Occipital lobe (tissue), 2 donors: Measurements from ENCODE around the gene TP53I13. TPM values are rescaled to one million over a fixed set of nuclear protein-coding genes. Genes with fewer than 3 reads are reported as not detected.

Experiments used
- DNase-seq: peaks from one replicate; lab custom pipeline; 2025; lab: John Stamatoyannopoulos, UW
- total RNA-seq: library from RNA; depleted of rRNA; stranded (reverse); fragments of >200 nt; gene quantifications from one replicate; pipeline ENCODE4 v1.2.3, GENCODE V29; 2014

The TP53I13 gene
- total RNA-seq, 1 donor from 2014 or later: 6.9 TPM

DNA sequence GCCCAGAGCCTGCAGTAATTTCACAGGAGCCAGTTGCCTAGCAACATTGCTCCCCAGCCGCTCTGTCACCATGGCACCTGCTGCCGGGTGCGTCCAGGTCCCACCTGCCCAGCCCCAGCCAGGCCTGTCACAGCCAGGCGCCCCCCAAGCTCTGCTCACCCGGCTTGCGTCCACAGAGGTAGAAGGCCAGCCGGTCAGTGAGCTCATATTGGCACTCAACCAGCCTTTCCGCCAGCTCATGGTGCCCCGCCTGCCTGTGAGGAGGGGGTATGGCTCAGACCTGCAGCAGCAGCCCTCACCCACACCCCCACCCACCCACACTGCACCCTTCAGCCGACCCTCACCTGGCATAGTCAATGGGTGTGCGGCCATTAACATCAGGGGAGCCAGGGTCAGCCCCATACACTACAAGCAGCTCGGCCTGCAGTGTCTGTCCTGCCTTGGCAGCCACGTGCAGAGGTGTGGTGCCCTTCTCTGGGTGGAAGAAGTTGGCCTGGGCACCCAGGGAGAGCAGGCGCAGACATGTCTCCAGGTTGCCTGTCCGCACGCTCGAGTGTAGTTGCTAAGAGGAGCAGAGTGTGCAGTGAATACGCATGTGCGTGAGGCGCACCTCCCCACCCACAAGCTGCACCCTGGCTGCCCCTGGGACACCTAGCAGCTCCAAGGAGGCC, 13.2 kb downstream of the TP53I13 start:
- peak; percentile 43 for DNase-seq

GRCh38 chr17:29582254-29582765, 13.8 kb downstream of the TP53I13 start:
- DNase-seq: no peak

DNA sequence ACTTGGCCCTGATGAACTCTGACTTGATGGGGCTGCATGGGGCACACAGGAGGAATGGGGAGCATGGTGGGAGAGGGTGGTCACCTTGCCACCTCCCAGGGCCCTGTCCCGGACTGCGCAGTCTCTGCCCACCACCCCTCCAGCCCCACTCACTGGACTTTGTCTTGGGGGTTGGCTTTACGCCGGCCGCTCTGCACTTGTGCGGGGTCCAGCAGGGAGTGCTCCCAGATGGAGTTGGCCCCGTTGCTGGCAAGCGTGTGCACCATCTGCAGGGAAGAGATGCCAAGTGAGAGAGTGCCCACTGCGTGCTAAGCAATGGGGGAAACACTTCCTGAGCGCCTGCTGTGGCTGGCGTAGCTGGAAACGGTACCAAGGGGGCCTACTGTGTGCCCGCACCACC, 14.3 kb downstream of the TP53I13 start:
- DNase-seq: peak; percentile 57

DNA sequence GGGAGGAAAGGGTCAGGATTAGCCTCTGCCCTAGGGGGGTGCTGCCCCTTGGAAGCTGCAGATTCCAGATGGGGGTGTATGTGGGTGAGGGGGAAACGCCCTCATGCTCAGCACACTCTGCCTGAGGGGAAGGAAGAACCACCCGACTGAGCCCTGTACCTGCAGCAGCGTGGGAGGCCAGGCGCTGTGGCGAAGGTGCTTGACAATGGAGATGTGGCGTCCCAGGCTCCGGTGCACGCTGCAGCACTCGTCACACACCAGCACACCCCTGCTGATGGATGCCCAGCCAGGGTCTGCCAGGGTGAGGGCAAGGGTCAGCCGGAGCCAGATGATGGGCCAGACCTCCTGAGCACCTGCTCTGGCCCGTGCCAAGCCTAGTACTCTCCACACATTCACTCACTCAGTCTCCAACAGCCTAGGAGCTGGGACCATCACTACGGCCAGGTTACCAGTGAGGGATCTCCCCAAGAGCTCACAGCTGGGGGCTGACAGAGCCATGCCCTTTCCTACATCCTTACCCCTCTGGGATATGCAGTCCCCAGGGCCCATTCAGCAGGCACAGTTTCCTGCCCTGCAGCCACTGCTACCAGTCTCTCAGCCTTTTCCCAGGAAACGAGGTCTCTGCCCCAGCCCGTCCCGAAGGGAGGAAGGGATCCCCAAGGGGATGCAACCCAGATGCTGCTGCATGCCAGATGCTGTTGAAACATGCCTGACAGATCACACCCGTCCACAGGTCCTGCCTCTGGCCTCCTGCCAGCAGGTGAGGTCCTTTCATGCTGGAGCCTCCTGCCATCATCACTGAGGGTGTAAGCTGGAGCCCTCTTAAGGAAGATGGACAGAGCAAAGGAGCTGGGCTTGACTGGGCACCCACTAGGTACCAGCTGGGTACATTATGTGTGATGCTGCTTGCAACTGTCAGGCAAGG, 15.1 kb downstream of the TP53I13 start:
- no peak for DNase-seq

DNA sequence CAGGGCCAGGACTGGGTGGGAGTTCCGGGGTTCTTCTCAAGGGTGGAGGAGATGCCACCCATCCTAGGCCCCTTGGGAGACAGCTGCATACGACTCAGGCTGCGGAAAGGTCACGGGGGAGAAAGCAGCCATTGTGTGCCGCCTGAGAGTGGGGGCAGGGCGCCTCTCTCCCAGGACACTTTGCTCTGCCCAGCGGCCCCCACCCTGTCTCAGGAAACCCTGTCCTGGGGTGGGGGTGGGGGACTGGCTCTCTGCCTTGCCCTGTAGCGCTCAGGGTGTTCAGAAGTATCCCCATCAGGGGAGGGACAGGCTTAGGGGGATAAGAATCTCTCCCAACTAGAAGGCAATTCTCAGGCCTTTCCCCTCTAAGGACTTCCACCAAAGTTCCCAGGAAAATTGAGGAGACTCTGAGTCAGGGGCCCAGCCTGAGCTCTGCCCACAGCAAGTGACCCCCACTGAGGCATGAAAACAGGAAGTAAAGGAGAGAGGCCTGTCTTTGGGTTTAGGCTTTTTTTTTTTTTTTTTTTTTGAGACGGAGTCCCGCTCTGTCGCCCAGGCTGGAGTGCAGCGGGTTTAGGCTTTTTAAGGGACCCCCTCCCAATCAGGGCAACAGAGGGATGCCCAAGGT, 16.1 kb downstream of the TP53I13 start:
- peak; percentile 33 for DNase-seq

DNA sequence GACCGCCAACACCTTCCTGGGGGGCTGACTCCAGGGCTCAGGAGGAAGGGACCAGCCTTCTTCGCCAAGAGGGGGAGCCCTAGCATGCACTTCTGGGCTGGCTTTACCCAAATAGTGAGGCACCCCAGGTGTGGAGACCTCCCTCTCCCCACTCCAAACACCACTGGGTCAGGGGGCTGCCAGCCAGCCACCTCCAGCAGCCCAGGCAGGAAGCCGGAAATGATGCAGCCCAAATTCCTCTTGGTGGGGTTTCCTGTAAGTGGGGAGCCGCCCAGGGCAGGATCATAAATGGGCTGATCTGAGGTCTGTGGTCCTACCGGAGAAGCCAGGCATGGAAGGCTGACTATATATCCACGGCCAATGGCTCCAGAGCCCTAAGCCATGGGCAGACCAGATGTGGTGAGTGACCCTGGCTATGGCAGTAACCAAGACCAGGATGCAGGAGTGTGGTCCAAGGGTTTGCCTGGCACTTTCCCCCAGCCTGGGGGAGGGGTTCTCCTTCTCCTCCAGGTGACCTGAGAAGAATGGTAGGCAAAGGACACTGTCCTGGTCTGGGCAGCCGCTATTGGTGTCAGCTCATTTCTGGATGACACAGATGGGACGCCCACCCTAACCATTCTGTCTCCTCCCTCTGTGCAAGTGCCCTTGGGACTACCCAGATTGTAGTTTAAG, 16.7 kb downstream of the TP53I13 start:
- no peak for DNase-seq

DNA sequence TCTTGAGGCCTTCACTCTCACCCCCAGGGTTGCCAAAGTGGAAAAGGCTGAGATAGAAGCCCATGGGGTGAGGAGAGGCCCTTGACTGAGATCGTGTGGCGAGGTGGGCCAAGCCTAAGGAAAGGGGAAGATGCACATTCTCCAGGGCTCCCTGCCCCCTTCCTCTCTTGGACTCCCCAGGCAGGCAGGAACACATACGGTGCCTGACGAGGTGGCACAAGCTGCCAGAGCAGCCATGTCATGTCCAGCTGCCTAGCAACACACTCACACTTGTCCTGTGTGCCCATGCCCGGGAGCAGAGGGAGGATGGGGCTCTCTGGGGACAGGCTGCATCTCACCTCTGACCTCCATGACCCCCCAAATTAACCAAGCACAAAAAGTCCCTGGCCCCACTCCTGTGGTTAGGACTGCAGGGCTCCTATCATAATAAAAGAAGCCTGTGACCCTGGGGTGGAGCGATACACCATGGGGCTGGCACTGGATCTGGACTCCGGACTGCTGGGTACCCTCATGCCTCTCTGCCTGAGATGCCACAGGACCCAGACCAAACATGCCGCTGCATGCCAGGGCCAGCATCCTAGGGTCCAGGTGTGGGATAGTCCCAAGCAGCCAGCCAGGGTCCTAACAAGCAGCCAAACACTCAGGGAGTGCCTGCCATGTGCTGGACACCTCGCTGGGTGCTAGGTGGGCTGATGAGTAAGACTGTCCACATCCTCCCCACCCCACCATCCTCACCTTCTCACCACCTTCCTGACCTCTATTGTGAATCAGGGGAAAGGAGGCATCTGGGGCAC, 18.4 kb downstream of the TP53I13 start:
- DNase-seq: no peak

- no peak for DNase-seq
Measured at GRCh38 chr17:29587591-29587990, 19.1 kb downstream of the TP53I13 start.

DNA sequence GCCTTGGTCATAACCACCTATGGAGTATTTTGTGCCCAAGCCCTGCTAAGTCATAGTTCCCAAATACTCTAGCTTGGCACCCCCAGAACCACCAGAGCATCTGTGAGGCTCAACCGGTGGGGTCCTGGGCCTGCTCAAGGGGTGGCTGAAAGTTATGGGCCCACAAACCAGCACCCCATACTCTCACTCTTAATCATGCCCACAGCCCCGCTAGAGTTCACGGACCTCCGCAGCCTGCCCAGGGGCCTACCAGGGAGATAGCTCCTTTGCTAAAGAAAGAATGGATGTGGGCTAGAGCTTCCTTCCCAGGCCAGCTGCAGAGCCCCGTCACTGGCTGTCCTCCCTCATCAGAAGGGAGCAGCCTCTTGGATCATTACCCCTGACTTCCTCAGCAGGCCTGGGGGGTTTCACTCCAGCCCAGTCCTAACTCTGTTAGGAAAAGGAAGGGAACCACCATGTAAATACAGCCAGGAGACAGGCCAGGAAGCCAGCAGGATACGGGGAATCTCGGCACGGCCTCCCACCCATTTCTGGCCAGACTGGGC, 19.6 kb downstream of the TP53I13 start:
- DNase-seq: no peak

- no peak for DNase-seq
Measured at GRCh38 chr17:29588562-29589411, 20.3 kb downstream of the TP53I13 start.

DNA sequence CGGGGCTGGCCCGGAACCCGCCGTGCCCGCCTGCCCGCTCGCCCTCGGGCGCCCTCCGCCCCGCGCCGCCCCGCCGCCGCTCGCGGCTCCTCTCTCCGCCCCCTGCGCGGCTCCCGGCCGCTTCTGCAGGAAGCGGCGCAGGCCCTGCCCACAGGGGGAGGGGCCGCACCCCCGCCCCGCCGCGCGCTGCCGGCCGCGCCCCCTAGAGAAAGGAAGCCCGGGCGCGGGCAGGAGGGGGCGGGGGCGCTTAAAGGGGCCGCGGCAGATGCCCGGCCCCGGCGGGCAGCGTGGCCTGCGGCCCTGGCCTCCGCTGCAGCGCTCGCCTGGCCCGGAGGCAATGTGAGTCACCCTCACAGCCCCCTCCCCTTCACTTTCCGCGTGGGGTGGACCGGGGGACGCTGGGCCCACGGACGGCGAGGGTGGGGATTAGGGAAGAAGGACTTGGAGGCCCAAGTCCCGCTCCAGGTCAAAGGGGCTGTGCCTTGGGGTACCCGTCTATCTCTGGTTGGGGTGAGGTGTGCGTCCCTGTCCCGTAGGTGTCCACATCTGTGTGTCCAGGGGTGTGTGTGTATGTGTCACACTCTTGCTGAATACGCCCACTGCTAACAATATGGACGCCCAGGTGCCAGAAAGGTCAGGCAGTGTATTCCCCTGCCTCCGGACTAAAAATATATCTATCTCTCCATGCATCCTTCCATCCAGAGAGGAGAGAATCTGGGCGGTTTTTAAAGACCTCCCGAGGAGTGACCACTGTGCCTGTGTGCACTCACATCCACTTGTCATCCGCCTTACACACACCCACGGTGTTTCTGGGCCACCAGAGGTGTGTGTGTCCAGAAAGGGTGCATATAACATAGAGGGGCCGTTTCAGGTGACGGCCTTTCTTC, 21.3 kb downstream of the TP53I13 start, which contains the start of gene GIT1:
TSS of gene GIT1 (minus strand) at position 125 of the 887 bp plus-strand sequence. CDS start 270 bp downstream, outside the sequence.
- DNase-seq: peak; percentile 70

DNA sequence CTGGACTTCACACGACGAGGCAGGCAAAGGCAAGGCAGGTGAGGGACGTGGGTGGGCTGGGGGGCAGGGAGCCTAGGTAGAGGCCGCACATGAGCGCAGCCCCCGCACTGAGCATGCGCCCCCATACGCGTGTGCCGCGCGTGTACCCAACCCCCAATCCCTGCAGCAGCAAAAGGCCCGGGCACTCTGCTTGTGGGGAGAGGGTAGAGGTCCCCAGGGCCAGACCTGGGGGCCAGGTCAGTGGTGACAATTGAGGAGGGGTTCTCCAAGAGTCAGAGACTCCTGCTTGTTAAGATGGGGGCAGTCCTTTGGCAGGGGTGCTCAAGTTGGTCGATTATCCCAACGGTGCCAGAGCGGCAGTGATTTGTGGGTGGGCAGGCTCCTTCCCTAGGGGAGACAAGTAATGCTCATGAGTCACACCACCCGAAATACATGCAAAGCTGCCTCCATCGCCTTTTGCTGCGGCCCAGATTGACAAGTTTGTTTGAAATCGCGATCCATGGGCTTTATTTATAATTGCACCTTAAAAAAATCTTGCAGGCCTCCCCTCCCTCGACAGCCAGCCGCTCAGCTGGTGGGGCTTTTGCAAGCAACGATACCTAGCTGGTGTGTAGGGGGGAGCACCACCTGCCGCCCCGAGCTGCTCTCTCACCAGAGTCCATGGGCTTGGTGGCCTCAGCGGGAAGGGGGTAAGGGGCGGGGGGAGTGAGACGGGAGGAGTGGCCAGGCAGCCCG, 22.1 kb downstream of the TP53I13 start:
- DNase-seq: peak; percentile 57

GRCh38 chr17:29591146-29591736, 22.7 kb downstream of the TP53I13 start:
- peak; percentile 59 for DNase-seq

DNA sequence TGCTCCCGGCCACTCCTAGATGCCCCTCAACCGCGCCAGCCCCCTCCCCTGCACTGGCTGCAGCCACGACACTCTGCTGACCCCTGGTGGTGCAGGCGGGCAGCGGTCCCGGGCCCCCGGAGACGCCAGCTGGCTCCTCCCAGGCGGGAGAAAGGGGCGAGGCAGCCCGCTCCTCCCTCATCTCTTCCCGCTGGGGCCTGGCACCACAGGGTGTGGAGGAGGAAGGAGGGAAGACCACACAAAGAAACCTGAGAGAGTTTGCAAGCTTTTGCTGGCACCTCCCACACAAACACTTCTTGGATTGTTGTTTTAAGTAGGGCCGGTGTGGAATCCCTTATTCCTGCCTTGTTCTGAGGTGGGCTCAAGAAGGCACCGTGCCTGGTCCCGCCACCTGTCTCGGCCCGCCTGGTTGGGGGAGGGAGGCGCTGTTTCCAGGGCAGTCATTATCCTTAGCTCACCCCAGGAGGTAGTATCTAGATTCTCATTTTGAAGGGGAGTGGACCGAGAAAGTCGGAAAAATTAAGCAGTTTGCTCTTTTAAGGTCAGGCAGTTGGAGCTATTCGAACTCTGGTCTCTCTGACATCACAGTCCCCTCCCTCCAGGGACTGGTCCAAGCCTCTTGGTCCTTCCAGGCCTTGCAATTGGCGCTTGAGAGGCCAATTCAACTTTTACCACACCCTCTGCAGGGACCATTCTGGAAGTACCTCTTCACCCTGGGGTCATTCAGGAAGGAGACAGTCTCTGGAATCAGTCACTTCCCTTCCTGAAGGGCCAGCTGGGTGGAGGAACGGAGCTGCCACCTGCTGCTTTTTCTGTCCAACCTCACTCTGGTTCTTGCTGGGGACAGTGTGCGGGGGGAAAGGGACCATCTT, 23.5 kb downstream of the TP53I13 start:
- peak; percentile 82 for DNase-seq

GRCh38 chr17:29592850-29593551, 24.5 kb downstream of the TP53I13 start, which contains the start of gene ANKRD13B:
Gene ANKRD13B, plus strand, starts transcription at chr17:29593132. Its CDS starts 490 bp downstream, at chr17:29593622.
- DNase-seq: peak; percentile 55
